ENCODE results near the gene HCN3.
A peak's percentile ranks its signal among the peaks of the same experiment; 100 is the strongest.
"Not testable (repeated sequence)": the region's sequence is repeated elsewhere in the genome, so short reads cannot be mapped to it uniquely, and the experiment has no call there.

HCN3 gene

DNA sequence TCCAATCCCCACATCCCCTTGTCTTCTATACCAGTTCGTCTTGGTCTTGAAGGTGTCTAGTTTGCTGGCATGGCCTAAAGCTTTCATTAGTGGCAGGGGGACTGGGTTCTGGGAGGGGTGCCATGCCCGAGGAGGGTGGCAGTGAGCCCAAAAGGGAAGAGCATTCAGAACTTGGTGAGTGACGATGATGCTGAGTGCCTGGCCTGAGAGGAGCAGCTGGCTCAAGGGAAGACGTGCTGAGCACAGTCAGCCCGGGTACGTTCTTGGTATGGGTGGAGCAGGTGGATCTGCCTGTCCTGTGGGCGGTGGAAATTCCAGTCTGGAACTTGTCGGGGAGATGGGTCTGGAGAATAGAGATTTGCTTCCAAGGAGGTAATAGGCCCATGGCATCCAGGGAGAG, 36.0 kb downstream of the HCN3 start:
- DNase-seq (ENCODE audit: low spot score) = no peak

GRCh38 chr1:155316922-155317321, 39.7 kb downstream of the HCN3 start:
- no peak for DNase-seq (ENCODE audit: low spot score)

GRCh38 chr1:155318082-155318481, 40.8 kb downstream of the HCN3 start:
- no peak for DNase-seq (ENCODE audit: low spot score)

GRCh38 chr1:155319536-155319935, 42.3 kb downstream of the HCN3 start:
- DNase-seq (ENCODE audit: low spot score) = no peak

DNA sequence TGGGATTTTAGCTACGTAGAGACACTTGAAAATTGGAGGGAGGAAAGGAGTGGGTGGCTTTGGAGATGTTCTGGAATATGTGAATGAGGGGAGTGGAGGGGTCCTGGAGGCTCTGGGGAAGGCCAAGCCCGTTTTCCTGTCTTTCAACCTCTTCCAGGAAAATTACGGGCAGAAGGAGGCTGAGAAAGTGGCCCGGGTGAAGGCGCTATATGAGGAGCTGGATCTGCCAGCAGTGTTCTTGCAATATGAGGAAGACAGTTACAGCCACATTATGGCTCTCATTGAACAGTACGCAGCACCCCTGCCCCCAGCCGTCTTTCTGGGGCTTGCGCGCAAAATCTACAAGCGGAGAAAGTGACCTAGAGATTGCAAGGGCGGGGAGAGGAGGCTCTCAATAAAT, 43.0 kb downstream of the HCN3 start:
- DNase-seq (ENCODE audit: low spot score) = no peak

GRCh38 chr1:155320661-155321617, 43.7 kb downstream of the HCN3 start, which contains the start of gene RUSC1:
Gene RUSC1 (plus strand): TSS chr1:155320894. CDS start chr1:155321774, 880 bp downstream.
- peak; percentile 54 for DNase-seq (ENCODE audit: low spot score)

GRCh38 chr1:155321639-155322503, 44.6 kb downstream of the HCN3 start:
- no peak for DNase-seq (ENCODE audit: low spot score)

DNA sequence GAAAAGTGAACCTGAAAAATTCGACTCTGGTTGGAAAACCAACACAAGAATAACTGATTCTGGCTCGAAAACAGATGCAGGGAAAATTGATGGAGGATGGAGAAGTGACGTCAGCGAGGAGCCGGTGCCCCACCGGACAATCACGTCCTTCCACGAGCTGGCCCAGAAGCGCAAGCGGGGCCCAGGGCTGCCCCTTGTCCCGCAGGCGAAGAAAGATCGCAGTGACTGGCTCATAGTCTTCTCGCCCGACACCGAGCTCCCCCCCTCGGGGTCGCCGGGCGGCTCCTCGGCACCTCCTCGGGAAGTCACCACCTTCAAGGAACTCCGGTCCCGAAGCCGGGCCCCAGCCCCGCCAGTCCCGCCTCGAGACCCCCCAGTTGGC, 45.3 kb downstream of the HCN3 start:
- DNase-seq (ENCODE audit: low spot score) = no peak

- peak; percentile 87 for DNase-seq (ENCODE audit: low spot score)
Observed at GRCh38 chr1:155322953-155323728, 45.9 kb downstream of the HCN3 start.

DNA sequence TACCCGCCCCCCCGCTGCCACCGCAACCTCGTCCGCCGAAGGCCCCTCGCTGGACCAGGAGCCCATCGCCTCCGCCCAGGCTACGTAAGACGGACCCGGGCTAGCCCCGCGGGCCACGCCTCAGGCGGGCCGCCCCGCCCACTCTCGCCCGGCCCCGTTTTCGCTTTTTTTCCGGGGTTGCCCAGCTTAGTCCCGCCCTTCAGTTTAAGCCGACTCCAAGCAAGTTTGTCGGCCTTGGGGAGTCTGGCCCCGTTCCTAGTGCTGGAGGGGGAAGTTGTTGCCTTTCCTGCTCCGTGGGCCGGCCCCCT, 46.4 kb downstream of the HCN3 start:
- DNase-seq (ENCODE audit: low spot score) = peak; percentile 88

GRCh38 chr1:155324037-155324716, 46.9 kb downstream of the HCN3 start:
- peak; percentile 85 for DNase-seq (ENCODE audit: low spot score)

DNA sequence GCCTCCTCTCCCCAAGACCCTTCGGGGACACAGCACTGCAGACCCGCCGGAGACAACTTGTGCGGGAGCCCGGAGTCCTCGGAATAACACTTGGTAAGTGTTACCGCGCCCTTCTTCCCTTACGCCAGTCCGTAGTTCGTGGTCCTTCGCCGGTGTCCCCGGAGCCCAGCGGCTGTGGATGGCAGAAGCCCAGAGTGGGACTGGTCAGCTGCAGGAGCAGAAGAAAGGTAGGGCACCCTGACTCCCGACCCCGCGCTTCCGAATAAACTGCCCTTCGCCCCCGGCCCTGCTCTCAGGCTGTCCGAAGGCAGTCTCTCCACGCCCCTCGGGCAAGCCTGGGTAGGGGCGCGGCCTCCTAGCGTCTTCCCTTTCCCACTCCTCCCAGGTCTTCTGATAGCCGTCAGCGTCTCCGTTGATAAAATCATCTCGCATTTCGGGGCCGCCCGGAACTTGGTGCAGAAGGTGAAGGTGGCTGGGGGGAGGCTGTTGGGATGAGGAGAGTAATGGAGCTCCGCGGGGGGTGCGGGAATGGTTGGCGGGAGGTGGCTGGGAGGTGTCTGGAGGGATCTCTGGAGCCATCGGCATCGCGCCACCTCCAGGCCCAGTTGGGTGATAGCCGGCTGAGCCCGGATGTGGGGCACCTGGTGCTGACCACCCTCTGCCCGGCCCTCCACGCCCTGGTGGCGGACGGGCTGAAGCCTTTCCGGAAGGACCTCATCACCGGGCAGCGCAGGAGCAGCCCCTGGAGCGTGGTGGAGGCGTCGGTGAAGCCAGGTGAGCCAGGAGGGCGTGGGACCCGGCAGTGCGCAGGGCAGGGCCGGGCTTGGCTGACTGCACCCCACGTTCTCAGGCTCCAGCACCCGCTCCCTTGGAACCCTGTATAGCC, 47.7 kb downstream of the HCN3 start:
- no peak for DNase-seq (ENCODE audit: low spot score)

DNA sequence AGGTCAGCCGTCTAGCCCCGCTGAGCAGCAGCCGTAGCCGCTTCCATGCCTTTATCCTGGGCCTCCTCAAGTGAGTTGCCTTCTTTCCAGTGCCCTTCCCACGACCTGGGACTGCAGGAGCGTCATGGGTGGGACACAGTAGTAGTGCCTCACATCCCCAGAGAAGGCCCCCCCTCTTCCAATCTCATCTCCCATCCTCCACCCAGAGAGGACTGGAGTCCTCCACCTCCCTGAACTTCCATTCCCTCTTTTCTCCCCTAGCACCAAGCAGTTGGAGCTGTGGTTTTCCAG, 48.3 kb downstream of the HCN3 start:
- no peak for DNase-seq (ENCODE audit: low spot score)

GRCh38 chr1:155326020-155326526, 48.8 kb downstream of the HCN3 start:
- DNase-seq (ENCODE audit: low spot score) = no peak

GRCh38 chr1:155326631-155327037, 49.4 kb downstream of the HCN3 start:
- DNase-seq (ENCODE audit: low spot score) = no peak

DNA sequence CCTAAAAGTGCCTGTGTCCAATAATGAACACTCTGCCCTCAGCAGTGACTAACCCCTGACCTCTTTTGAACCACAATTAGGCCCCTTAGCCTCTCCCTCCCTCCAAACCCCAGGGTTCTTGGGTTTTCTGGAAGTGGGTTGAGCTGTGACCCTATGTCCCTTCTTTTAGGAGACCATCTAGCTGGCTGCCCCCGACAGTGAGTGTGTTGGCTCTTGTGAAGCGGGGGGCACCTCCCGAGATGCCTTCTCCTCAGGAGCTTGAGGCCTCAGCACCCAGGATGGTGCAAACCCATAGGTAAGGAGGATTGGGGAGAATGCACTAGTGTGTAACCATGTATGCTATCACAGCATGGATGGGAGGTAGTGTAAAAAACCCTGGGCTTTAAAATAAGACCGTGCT, 50.7 kb downstream of the HCN3 start:
- no peak for DNase-seq (ENCODE audit: low spot score)

DNA sequence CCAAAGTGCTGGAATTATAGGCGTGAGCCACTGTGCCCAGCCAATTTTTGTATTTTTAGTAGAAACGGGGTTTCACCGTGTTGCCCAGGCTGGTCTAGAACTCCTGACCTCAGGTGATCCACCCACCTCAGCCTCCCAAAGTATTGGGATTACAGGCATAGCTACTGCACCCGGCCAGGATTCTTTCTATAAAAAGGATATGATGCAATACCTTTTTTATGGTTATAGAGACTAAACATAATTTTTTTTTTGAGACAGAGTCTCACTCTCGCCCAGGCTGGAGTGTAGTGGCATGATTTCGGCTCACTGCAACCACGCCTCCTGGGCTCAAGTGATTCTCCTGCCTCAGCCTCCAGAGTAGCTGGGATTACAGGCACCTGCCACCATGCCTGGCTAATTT, 51.6 kb downstream of the HCN3 start:
- not testable (repeated sequence) for DNase-seq (ENCODE audit: low spot score)

DNA sequence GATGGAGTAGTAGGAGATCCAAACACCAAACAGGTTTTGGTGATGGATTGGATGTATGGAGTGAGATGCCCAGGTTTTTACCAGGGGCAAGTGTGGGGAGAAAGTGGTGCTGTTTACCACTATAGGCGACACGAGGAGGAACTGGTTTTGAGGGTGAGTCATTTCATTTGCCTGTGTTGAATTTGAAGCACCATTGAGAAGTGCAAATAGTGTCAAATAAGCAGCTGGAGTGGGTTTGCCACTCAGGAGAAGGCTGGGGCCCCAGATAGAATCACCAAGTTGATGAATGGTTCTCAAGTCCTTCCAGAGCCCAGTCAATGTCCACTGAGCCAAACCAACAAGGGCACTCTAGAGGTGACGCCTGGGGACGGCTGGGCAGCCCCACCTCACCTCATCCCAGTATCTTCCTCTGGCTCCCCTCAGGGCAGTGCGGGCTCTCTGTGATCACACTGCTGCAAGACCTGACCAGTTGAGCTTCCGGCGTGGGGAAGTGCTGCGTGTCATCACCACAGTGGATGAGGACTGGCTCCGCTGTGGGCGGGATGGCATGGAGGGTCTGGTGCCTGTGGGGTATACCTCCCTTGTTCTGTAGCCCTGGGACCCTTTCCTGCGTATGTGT, 52.8 kb downstream of the HCN3 start:
- DNase-seq (ENCODE audit: low spot score) = no peak

DNA sequence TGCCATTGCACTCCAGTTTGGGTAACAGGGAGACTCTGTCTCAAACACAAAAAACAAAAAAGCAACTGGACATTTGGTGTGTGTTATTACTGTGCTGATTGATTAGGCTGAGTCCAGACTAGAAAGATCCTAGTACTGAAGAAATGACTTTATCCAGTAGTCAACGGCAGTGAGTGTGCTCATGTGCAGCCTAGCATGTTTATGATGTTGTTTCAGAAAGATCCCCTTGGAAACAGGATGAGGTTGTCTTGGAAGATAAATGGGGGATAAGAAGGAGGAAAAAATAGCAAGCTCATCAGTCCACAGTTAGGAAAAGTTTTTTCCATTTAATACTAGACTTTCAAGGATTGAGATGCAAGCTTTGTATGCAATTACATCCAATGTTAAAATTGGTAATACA, 57.7 kb downstream of the HCN3 start:
- DNase-seq (ENCODE audit: low spot score) = no peak

Measured in hematopoietic multipotent progenitor cell treated with erythropoietin and hydrocortisone succinate and interleukin-3 and kit ligand, for 17 days (in vitro differentiated cells).